Epithelial cell of proximal tubule (primary cell): ENCODE results near the gene XIST. TPM values are rescaled to one million over a fixed set of nuclear protein-coding genes. Genes with fewer than 3 reads are reported as not detected.
"Not testable (repeated sequence)": the region's sequence is repeated elsewhere in the genome, so short reads cannot be mapped to it uniquely, and the experiment has no call there.

Experiments
- DNase-seq: peaks from one replicate; pipeline ENCODE4 v3.0.0-alpha.2; 2011; ENCODE audit warnings: low read depth
- H3K4me3 ChIP-seq: 2 replicates; pipeline ENCODE4 v1.5.1; 2011; ENCODE audit warnings: low read depth, mild to moderate bottlenecking, low read length
- CTCF ChIP-seq: conservative IDR thresholded peaks from 2 replicates; pipeline ENCODE4 v1.5.1; 2012; ENCODE audit warnings: low read depth, mild to moderate bottlenecking, low read length
- total RNA-seq: library from RNA; depleted of rRNA; stranded (reverse); fragments of >200 nt; gene quantifications from 2 replicates; pipeline ENCODE4 v1.2.3, GENCODE V29; 2015

XIST gene
- total RNA-seq, 1 donor from 2014 or later, result not detected

GRCh38 chrX:73823473-73824004 lies 29.0 kb downstream of the XIST start:
- no peak for DNase-seq
- no peak for TF ChIP-seq CTCF

GRCh38 chrX:73822775-73823174 lies 29.7 kb downstream of the XIST start:
- DNase-seq, result no peak
- TF ChIP-seq CTCF, result no peak
- no peak overlapping the region for H3K4me3 ChIP-seq

More at GRCh38 chrX:73823473-73824004, 29.0 kb downstream of the XIST start:
- no peak overlapping the region for H3K4me3 ChIP-seq

GRCh38 chrX:73821921-73822559 lies 30.5 kb downstream of the XIST start:
- no peak overlapping the region for H3K4me3 ChIP-seq
- no peak for TF ChIP-seq CTCF
- DNase-seq, result no peak

GRCh38 chrX:73819864-73820558 lies 32.5 kb downstream of the XIST start:
- not testable (repeated sequence) for DNase-seq, H3K4me3 ChIP-seq

- no peak overlapping the region for H3K4me3 ChIP-seq
- TF ChIP-seq CTCF, result no peak
- DNase-seq, result no peak
These were observed 34.1 kb downstream of the XIST start for GRCh38 chrX:73818200-73819116.

- H3K4me3 ChIP-seq, result no peak overlapping the region
- no peak for TF ChIP-seq CTCF
- no peak for DNase-seq
These were observed 34.9 kb downstream of the XIST start for GRCh38 chrX:73817393-73818199.
